Tibial nerve (tissue), 4 donors: ENCODE measurements around the gene C1orf122. TPM values are rescaled to one million over a fixed set of nuclear protein-coding genes. Genes with fewer than 3 reads are reported as not detected.
A peak's percentile ranks its signal among the peaks of the same experiment; 100 is the strongest.

Experiments used
- DNase-seq, 2 donors: peaks; one replicate each; pipeline ENCODE4 v3.0.0-alpha.2; 2019; ENCODE audit warnings: low spot score in 2 of 2
- H3K27ac ChIP-seq, 4 donors: fragments of 200-600 bp; sonication (generic) in 3 of 4; one replicate each; pipeline ENCODE4 v1.5.1; 2017 to 2019; ENCODE audit warnings: mild to moderate bottlenecking in 1 of 4
- H3K27me3 ChIP-seq, 2 donors: fragments of 200-600 bp; sonication (generic) in 1 of 2; one replicate each; pipeline versions ENCODE4 v1.5.1 to v1.6.0; 2017 to 2019
- H3K36me3 ChIP-seq, 3 donors: fragments of 200-600 bp; sonication (generic); one replicate each; pipeline ENCODE4 v1.5.1; 2018 to 2019
- H3K4me1 ChIP-seq, 4 donors: fragments of 200-600 bp; sonication (generic) in 3 of 4; one replicate each; pipeline ENCODE4 v1.5.1; 2017 to 2019
- H3K4me3 ChIP-seq, 4 donors: fragments of 200-600 bp; sonication (generic) in 3 of 4; one replicate each; pipeline ENCODE4 v1.5.1; 2017 to 2019; ENCODE audit warnings: mild to moderate bottlenecking in 1 of 4, moderate library complexity in 1 of 4
- H3K9me3 ChIP-seq, 4 donors: fragments of 200-600 bp; sonication (generic) in 3 of 4; one replicate each; pipeline ENCODE4 v1.5.1; 2017 to 2019
- EP300 ChIP-seq, 2 donors: sonication (generic); formaldehyde crosslinking; IDR thresholded peaks; one replicate each; pipeline ENCODE4 v1.6.1; 2017; ENCODE audit warnings: antibody characterized with exemption in 2 of 2, mild to moderate bottlenecking in 1 of 2
- POLR2A ChIP-seq, 2 donors: fragments of 450-650 bp; IDR thresholded peaks; one replicate each; pipeline ENCODE4 v1.6.1; 2017; ENCODE audit warnings: antibody characterized with exemption in 2 of 2, mild to moderate bottlenecking in 2 of 2, moderate library complexity in 2 of 2
- WGBS, 2 donors: methylation state at CpG; one replicate each; pipeline ENCODE4 v1.1.5; 2018; 5-methylcytosine and 5-hydroxymethylcytosine counted together
- total RNA-seq, 4 donors: library from RNA; depleted of rRNA; stranded (reverse); fragments of >200 nt; gene quantifications; one replicate each; pipeline ENCODE4 v1.1.0, GENCODE V29; 2016
- TF ChIP-seq, protein P1 (sequence below), 5 experiments: fragments of 200-600 bp in 3 of 5; fragments of 450-650 bp in 2 of 5; sonication (generic) in 3 of 5; IDR thresholded peaks; one replicate each; pipeline ENCODE4 v1.5.1; 2016 to 2019; ENCODE audit warnings: antibody characterized with exemption in 5 of 5, mild to moderate bottlenecking in 3 of 5, moderate library complexity in 2 of 5

The C1orf122 gene
- total RNA-seq, 4 donors from 2014 or later = 80.6 to 132 (median 92.7) TPM

DNA sequence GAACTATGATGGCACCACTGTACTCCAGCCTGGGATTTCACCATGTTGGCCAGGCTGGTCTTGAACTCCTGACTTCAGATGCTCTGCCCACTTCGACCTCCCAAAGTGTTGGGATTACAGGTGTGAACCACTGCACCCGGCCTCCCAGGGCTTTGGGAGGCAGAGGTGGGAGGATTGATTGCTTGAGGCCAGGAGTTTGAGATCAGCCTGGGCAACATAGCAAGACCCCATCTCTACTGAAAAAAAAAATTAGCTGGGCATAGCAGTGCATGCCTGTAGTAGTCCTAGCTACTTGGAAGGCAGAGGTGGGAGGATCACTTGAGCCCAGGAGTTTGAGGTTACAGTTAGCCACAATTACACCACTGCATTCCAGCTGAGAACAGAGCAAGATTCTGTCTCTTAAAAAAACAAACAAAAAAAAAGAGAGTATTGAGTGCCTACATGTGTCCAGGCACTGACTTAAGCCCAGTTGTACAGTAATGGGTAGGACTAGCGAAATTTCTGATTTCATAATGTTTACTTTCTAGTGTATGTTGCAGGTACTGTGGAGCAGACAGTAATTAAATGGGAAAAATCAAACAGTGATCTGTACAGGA, 9.7 kb upstream of the C1orf122 start:
- H3K9me3 ChIP-seq = no peaks in the 10 kb centered on the region
- TF ChIP-seq POLR2A (IDR thresholded peaks at IDR 0.05) = no peak
- TF ChIP-seq, protein P1, sequence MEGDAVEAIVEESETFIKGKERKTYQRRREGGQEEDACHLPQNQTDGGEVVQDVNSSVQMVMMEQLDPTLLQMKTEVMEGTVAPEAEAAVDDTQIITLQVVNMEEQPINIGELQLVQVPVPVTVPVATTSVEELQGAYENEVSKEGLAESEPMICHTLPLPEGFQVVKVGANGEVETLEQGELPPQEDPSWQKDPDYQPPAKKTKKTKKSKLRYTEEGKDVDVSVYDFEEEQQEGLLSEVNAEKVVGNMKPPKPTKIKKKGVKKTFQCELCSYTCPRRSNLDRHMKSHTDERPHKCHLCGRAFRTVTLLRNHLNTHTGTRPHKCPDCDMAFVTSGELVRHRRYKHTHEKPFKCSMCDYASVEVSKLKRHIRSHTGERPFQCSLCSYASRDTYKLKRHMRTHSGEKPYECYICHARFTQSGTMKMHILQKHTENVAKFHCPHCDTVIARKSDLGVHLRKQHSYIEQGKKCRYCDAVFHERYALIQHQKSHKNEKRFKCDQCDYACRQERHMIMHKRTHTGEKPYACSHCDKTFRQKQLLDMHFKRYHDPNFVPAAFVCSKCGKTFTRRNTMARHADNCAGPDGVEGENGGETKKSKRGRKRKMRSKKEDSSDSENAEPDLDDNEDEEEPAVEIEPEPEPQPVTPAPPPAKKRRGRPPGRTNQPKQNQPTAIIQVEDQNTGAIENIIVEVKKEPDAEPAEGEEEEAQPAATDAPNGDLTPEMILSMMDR (IDR thresholded peaks at IDR 0.05) = no peak
- TF ChIP-seq EP300 (IDR thresholded peaks at IDR 0.05) = no peak
- H3K36me3 ChIP-seq = peaks cover 0 to 59% (median 0%) of the 10 kb centered on the region in 3 donors
- no peak overlapping the region for H3K4me3 ChIP-seq
- peaks cover 0 to 26% (median 15%) of the 10 kb centered on the region in 4 donors for H3K4me1 ChIP-seq
- 88 to 89% methylated on average over 3 of the region's 3 CpGs for WGBS, 2 donors
- H3K27me3 ChIP-seq = peaks cover 0 to 2% of the 10 kb centered on the region in 2 donors
- no peak overlapping the region for H3K27ac ChIP-seq
- DNase-seq = no peak

DNA sequence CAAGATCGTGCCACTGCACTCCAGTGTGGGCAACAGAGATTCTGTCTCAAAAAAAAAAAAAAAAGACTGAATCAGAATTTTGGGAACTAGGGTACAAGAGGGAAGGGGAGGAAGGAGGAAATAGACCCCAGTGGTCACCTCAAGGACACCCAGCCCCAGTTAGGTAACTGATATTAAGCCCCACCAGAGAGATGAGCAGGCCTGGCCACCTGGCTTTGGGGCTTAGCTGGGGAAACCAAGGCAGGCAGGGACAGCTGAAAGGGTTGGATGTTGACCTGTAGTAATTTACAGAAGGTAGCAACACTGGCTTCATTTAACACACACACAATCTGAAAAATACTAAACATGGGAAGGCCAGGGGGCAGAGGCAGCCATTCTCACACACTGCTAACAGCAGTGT, 5.2 kb upstream of the C1orf122 start:
- Histone ChIP-seq H3K36me3 (peaks cover 0 to 93% (median 4%) of the 10 kb centered on the region in 3 donors), H3K4me3 (no peak overlapping the region), H3K9me3 (no peaks in the 10 kb centered on the region), H3K4me1 (peaks cover 0 to 26% (median 10%) of the 10 kb centered on the region in 4 donors), H3K27ac (no peak overlapping the region), H3K27me3 (no peaks in the 10 kb centered on the region)
- 83 to 96% methylated on average over 1 of the region's 1 CpG for WGBS, 2 donors
- DNase-seq = no peak
- TF ChIP-seq, protein P1 (IDR thresholded peaks at IDR 0.05) = no peak
- TF ChIP-seq EP300 (IDR thresholded peaks at IDR 0.05) (no peak), POLR2A (IDR thresholded peaks at IDR 0.05) (no peak)

GRCh38 chr1:37807220-37807554, 403 bp upstream of the C1orf122 start:
- 8 to 11% methylated on average over 9 of the region's 9 CpGs for WGBS, 2 donors
- H3K36me3 ChIP-seq = peaks cover 0 to 46% (median 4%) of the 10 kb centered on the region in 3 donors
- H3K9me3 ChIP-seq = no peaks in the 10 kb centered on the region
- TF ChIP-seq, protein P1 (IDR thresholded peaks at IDR 0.05) = no peak
- TF ChIP-seq POLR2A (IDR thresholded peaks at IDR 0.05) (no peak), EP300 (IDR thresholded peaks at IDR 0.05) (no peak)
- H3K27me3 ChIP-seq = no peaks in the 10 kb centered on the region
- peak overlapping the region; percentile 54 to 98 (median 76) for H3K4me3 ChIP-seq
- DNase-seq = no peak
- H3K27ac ChIP-seq = peak overlapping the region in 3 of 4 donors; percentile 94 to 97 (median 97)
- peaks cover 0 to 55% (median 23%) of the 10 kb centered on the region in 4 donors for H3K4me1 ChIP-seq

DNA sequence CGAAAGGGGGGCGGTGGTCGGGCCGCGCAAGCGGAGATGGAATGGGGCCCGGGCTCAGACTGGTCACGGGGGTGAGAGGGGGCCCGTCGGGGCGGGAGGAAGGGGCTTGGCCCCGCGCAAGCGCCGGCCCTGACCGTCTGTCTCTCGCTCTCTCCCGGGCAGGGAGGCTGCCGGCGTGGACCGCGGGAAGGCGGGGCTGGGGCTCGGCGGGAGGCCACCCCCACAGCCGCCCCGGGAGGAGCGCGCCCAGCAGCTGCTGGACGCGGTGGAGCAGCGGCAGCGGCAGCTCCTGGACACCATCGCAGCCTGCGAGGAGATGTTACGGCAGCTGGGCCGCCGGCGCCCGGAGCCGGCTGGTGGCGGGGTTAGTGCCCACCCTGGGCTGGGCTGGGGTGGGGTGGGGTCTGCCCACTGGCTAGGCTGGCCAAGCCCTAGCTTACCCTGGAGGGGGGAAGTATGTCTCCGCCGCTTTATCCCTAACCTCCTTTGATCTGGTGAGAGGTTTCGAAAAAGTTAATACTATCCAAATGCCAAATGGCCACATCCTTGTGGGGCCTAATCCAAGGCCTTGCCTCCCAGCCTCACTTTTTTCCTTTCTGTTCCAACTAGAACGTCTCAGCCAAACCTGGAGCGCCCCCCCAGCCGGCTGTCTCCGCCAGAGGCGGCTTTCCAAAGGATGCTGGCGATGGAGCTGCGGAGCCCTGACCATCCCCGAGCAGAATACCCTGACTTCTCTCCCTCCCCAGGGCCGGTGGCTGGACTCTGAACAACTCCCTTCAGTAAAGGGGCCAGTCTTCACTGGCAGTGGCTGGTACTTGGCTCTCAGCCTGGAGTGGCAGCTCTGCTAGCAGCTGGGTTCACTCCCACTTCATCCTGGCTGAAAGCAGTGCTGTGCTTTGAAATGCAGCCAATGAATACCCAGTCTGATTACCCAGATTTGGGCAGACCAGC, 1.1 kb downstream of the C1orf122 start:
- DNase-seq = peak in 1 of 2 donors; percentile 15
- H3K27me3 ChIP-seq = no peaks in the 10 kb centered on the region
- TF ChIP-seq POLR2A (IDR thresholded peaks at IDR 0.05) (no peak), EP300 (IDR thresholded peaks at IDR 0.05) (no peak)
- TF ChIP-seq, protein P1 (IDR thresholded peaks at IDR 0.05) = no peak
- H3K9me3 ChIP-seq = no peaks in the 10 kb centered on the region
- peaks cover 0 to 32% (median 4%) of the 10 kb centered on the region in 3 donors for H3K36me3 ChIP-seq
- peaks cover 0 to 55% (median 23%) of the 10 kb centered on the region in 4 donors for H3K4me1 ChIP-seq
- H3K27ac ChIP-seq = peak overlapping the region; percentile 81 to 97 (median 96)
- peak overlapping the region; percentile 54 to 98 (median 76) for H3K4me3 ChIP-seq
- WGBS, 2 donors = 2 to 4% methylated on average over 18 to 30 of the region's 54 CpGs

GRCh38 chr1:37809942-37810341, 2.4 kb downstream of the C1orf122 start:
- peaks cover 0 to 54% (median 23%) of the 10 kb centered on the region in 4 donors for H3K4me1 ChIP-seq
- WGBS, 2 donors = 13 to 25% methylated on average over 2 of the region's 2 CpGs
- H3K27ac ChIP-seq = peak overlapping the region in 2 of 4 donors; percentile 94 to 97
- H3K4me3 ChIP-seq = no peak overlapping the region
- H3K36me3 ChIP-seq = peaks cover 0 to 28% (median 0%) of the 10 kb centered on the region in 3 donors
- H3K27me3 ChIP-seq = no peaks in the 10 kb centered on the region
- DNase-seq = no peak
- H3K9me3 ChIP-seq = no peaks in the 10 kb centered on the region
- TF ChIP-seq, protein P1 (IDR thresholded peaks at IDR 0.05) = no peak
- no peak for TF ChIP-seq POLR2A (IDR thresholded peaks at IDR 0.05)
- no peak for TF ChIP-seq EP300 (IDR thresholded peaks at IDR 0.05)
